ENCODE results near the gene CD248. TPM values are rescaled to one million over a fixed set of nuclear protein-coding genes. Genes with fewer than 3 reads are reported as not detected.

CD248 gene
- total and polyA plus RNA-seq, 2 experiments from 2014 or later, result 2.4 to 3.8 TPM

GRCh38 chr11:66321606-66322005, 4.8 kb upstream of the CD248 start:
- H3K27ac ChIP-seq (ENCODE audit: low read depth), result no peak overlapping the region
- no peaks in the 10 kb centered on the region for H3K27me3 ChIP-seq (ENCODE audit: insufficient read depth)
- no peak overlapping the region for H3K4me3 Mint-ChIP-seq
- no peak for ATAC-seq
- no peaks in the 10 kb centered on the region for H3K79me2 ChIP-seq (replicated peaks; ENCODE audit: insufficient read depth)
- peaks cover 27% of the 10 kb centered on the region for H3K4me1 Mint-ChIP-seq
- no peaks in the 10 kb centered on the region for H3K36me3 ChIP-seq (ENCODE audit: insufficient read depth)
- H3K27me3 Mint-ChIP-seq (ENCODE audit: insufficient read depth, low read depth, poor library complexity), result peaks cover 25% of the 10 kb centered on the region
- no peak overlapping the region for H2AFZ ChIP-seq
- H3K9me2 ChIP-seq (ENCODE audit: insufficient read depth), result no peaks in the 10 kb centered on the region
- peaks cover 20% of the 10 kb centered on the region for H3K4me1 ChIP-seq (ENCODE audit: insufficient read depth)
- H3F3A ChIP-seq (replicated peaks; ENCODE audit: low read depth), result 0 out of 2 replicates have a peak, but pooled peaks cover 4% of the 10 kb centered on the region
- DNase-seq (ENCODE audit: low spot score), result no peak
- TF ChIP-seq STAT1 (IDR thresholded peaks at IDR 0.05; ENCODE audit: unreplicated experiment), result no peak
- TF ChIP-seq CREB1 (CRISPR knock-in tag; IDR thresholded peaks at IDR 0.05; ENCODE audit: low read depth), result no peak
- no peak for TF ChIP-seq EZH2phosphoT487 (IDR thresholded peaks at IDR 0.05; ENCODE audit: unreplicated experiment)
- TF ChIP-seq ZNF114 (CRISPR knock-in tag; IDR thresholded peaks at IDR 0.05), result no peak
- TF ChIP-seq REST (IDR thresholded peaks at IDR 0.05; ENCODE audit: unreplicated experiment), result no peak
- TF ChIP-seq EZH2 (IDR thresholded peaks at IDR 0.05; ENCODE audit: low read depth, unreplicated experiment), result no peak
- no peak for TF ChIP-seq NANOG (IDR thresholded peaks at IDR 0.05; ENCODE audit: borderline replicate concordance)
- TF ChIP-seq CTCF (conservative IDR thresholded peaks at IDR 0.05; ENCODE audit: low read depth in 2 of 2), result no peak
- no peak for TF ChIP-seq POLR2AphosphoS5 (IDR thresholded peaks at IDR 0.05; ENCODE audit: low read depth)
- TF ChIP-seq ZNF462 (CRISPR knock-in tag; IDR thresholded peaks at IDR 0.05), result no peak
- no peak for TF ChIP-seq JUNB (IDR thresholded peaks at IDR 0.05; ENCODE audit: unreplicated experiment)
- TF ChIP-seq ETS1 (IDR thresholded peaks at IDR 0.05), result no peak
- H3K4me2 ChIP-seq, result no peak overlapping the region
- H4K20me1 ChIP-seq (replicated peaks; ENCODE audit: insufficient read depth), result no peaks in the 10 kb centered on the region
- H3K27ac Mint-ChIP-seq, result no peak overlapping the region
- H3K36me3 Mint-ChIP-seq (ENCODE audit: low read depth), result peaks cover 20% of the 10 kb centered on the region
- H3K4me3 ChIP-seq, result no peak overlapping the region
- H3K9me3 Mint-ChIP-seq, result peaks cover 21% of the 10 kb centered on the region
